Measurements from ENCODE around the gene SLC2A11. TPM values are rescaled to one million over a fixed set of nuclear protein-coding genes. Genes with fewer than 3 reads are reported as not detected.

The SLC2A11 gene
- total and polyA plus RNA-seq, 2 donors (not counting 1 experiment from before 2014, with no cell fraction given) = 3.9 to 14.9 TPM

- Histone ChIP-seq H3K27me3 (ENCODE audit: control insufficient read depth, insufficient read depth, low read length) (no peaks in the 10 kb centered on the region), H3K9ac (ENCODE audit: insufficient read depth, low read length) (no peak overlapping the region), H4K20me1 (ENCODE audit: control insufficient read depth, extremely low read depth, insufficient read depth, low read length) (no peaks in the 10 kb centered on the region), H3K79me2 (ENCODE audit: control insufficient read depth, insufficient read depth, low read length) (no peaks in the 10 kb centered on the region), H3K36me3 (ENCODE audit: control insufficient read depth, insufficient read depth, low read length) (no peaks in the 10 kb centered on the region), H3K4me2 (ENCODE audit: extremely low read depth, insufficient read depth, low read length) (no peak overlapping the region), H3K4me3 (replicated peaks in 1 of 4; ENCODE audit: control extremely low read depth in 1 of 4, insufficient read depth in 1 of 4, low read depth in 3 of 4, low read length in 4 of 4) (no peak overlapping the region), H3K4me1 (ENCODE audit: control insufficient read depth, extremely low read depth, insufficient read depth, low read length) (peaks cover 3% of the 10 kb centered on the region), H3K27ac (ENCODE audit: insufficient read depth, low read length) (no peak overlapping the region), H2AFZ (ENCODE audit: low read length) (no peak overlapping the region), H3K9me3 (ENCODE audit: control insufficient read depth, insufficient read depth, low read depth, low read length) (no peaks in the 10 kb centered on the region)
- no peak for TF ChIP-seq EZH2 (IDR thresholded peaks at IDR 0.05; ENCODE audit: low read length, missing control alignments)
- TF ChIP-seq, protein P1, sequence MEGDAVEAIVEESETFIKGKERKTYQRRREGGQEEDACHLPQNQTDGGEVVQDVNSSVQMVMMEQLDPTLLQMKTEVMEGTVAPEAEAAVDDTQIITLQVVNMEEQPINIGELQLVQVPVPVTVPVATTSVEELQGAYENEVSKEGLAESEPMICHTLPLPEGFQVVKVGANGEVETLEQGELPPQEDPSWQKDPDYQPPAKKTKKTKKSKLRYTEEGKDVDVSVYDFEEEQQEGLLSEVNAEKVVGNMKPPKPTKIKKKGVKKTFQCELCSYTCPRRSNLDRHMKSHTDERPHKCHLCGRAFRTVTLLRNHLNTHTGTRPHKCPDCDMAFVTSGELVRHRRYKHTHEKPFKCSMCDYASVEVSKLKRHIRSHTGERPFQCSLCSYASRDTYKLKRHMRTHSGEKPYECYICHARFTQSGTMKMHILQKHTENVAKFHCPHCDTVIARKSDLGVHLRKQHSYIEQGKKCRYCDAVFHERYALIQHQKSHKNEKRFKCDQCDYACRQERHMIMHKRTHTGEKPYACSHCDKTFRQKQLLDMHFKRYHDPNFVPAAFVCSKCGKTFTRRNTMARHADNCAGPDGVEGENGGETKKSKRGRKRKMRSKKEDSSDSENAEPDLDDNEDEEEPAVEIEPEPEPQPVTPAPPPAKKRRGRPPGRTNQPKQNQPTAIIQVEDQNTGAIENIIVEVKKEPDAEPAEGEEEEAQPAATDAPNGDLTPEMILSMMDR (conservative IDR thresholded peaks at IDR 0.05 in 1 of 2, IDR thresholded peaks at IDR 0.05 in 1 of 2; ENCODE audit: low read depth in 1 of 2, low read length in 2 of 2) = no peak
- no peak for DNase-seq (ENCODE audit: low read depth in 2 of 2)
Observed at GRCh38 chr22:23922921-23923320, 65.2 kb downstream of the SLC2A11 start.

DNA sequence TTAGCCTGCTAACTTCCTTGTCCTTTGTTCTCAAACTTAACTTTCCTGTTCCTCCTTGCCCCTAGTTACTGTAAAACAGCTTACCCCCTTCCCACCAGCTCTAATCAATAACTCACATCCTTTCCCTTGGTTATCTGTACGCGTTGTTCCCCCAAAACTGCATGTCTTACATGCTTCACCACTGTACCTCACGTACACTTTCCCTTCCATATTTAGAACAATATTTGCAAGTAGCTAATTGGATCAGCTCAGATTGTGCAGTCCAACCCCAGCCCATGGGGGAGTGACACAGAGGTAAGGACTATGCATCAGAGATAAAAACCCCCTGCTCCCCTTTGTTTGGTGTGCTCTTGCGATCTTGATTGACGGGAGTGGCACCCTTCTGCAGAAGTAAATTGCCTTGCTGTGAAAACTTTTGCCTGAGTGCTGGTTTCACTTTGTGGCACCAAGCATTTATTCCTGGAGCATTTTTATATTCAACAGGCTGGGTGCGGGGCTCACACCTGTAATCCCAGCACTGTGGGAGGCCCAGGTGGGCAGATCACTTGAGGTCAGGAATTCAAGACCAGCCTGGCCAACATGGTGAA is 67.4 kb downstream of the SLC2A11 start:
- no peaks in the 10 kb centered on the region for H3K36me3 ChIP-seq (ENCODE audit: control insufficient read depth, insufficient read depth, low read length)
- no peaks in the 10 kb centered on the region for H3K9me3 ChIP-seq (ENCODE audit: control insufficient read depth, insufficient read depth, low read depth, low read length)
- no peak overlapping the region for H3K4me2 ChIP-seq (ENCODE audit: extremely low read depth, insufficient read depth, low read length)

GRCh38 chr22:23926561-23926960 is 68.9 kb downstream of the SLC2A11 start:
- no peak overlapping the region for H2AFZ ChIP-seq (ENCODE audit: low read length)
- H4K20me1 ChIP-seq (ENCODE audit: control insufficient read depth, extremely low read depth, insufficient read depth, low read length) = no peaks in the 10 kb centered on the region
- no peaks in the 10 kb centered on the region for H3K27me3 ChIP-seq (ENCODE audit: control insufficient read depth, insufficient read depth, low read length)
- H3K9me3 ChIP-seq (ENCODE audit: control insufficient read depth, insufficient read depth, low read depth, low read length) = no peaks in the 10 kb centered on the region
- H3K9ac ChIP-seq (ENCODE audit: insufficient read depth, low read length) = no peak overlapping the region
- no peak overlapping the region for H3K4me2 ChIP-seq (ENCODE audit: extremely low read depth, insufficient read depth, low read length)
- H3K4me3 ChIP-seq (replicated peaks in 1 of 4; ENCODE audit: control extremely low read depth in 1 of 4, insufficient read depth in 1 of 4, low read depth in 3 of 4, low read length in 4 of 4) = no peak overlapping the region
- H3K79me2 ChIP-seq (ENCODE audit: control insufficient read depth, insufficient read depth, low read length) = no peaks in the 10 kb centered on the region
- H3K27ac ChIP-seq (ENCODE audit: insufficient read depth, low read length) = no peak overlapping the region
- TF ChIP-seq, protein P1 (conservative IDR thresholded peaks at IDR 0.05 in 1 of 2, IDR thresholded peaks at IDR 0.05 in 1 of 2; ENCODE audit: low read depth in 1 of 2, low read length in 2 of 2) = no peak
- TF ChIP-seq EZH2 (IDR thresholded peaks at IDR 0.05; ENCODE audit: low read length, missing control alignments) = no peak
- H3K36me3 ChIP-seq (ENCODE audit: control insufficient read depth, insufficient read depth, low read length) = no peaks in the 10 kb centered on the region
- H3K4me1 ChIP-seq (ENCODE audit: control insufficient read depth, extremely low read depth, insufficient read depth, low read length) = no peaks in the 10 kb centered on the region
- DNase-seq (ENCODE audit: low read depth in 2 of 2) = no peak

More for the DNA sequence above, 67.4 kb downstream of the SLC2A11 start:
- Histone ChIP-seq H3K4me3 (replicated peaks in 1 of 4; ENCODE audit: control extremely low read depth in 1 of 4, insufficient read depth in 1 of 4, low read depth in 3 of 4, low read length in 4 of 4) (no peak overlapping the region), H3K27me3 (ENCODE audit: control insufficient read depth, insufficient read depth, low read length) (no peaks in the 10 kb centered on the region), H3K4me1 (ENCODE audit: control insufficient read depth, extremely low read depth, insufficient read depth, low read length) (no peaks in the 10 kb centered on the region), H3K27ac (ENCODE audit: insufficient read depth, low read length) (no peak overlapping the region), H2AFZ (ENCODE audit: low read length) (no peak overlapping the region), H4K20me1 (ENCODE audit: control insufficient read depth, extremely low read depth, insufficient read depth, low read length) (no peaks in the 10 kb centered on the region), H3K79me2 (ENCODE audit: control insufficient read depth, insufficient read depth, low read length) (no peaks in the 10 kb centered on the region), H3K9ac (ENCODE audit: insufficient read depth, low read length) (no peak overlapping the region)
- DNase-seq (ENCODE audit: low read depth in 2 of 2) = no peak
- TF ChIP-seq, protein P1 (conservative IDR thresholded peaks at IDR 0.05 in 1 of 2, IDR thresholded peaks at IDR 0.05 in 1 of 2; ENCODE audit: low read depth in 1 of 2, low read length in 2 of 2) = no peak
- TF ChIP-seq EZH2 (IDR thresholded peaks at IDR 0.05; ENCODE audit: low read length, missing control alignments) = no peak

Other genes with a start within 250 kb of the SLC2A11 start
- gene DRICH1, start 225.6 kb upstream of the SLC2A11 start, total RNA-seq = 0.26 TPM in 1 of 2 replicates, not detected in the other
- not detected in 2 replicates for gene DRICH1, start 225.6 kb upstream of the SLC2A11 start, polyA plus RNA-seq
- not detected in 2 replicates for gene RGL4, start 166.9 kb upstream of the SLC2A11 start, total RNA-seq
- not detected in 2 replicates for gene RGL4, start 166.9 kb upstream of the SLC2A11 start, polyA plus RNA-seq
- gene ZNF70, start 106.8 kb upstream of the SLC2A11 start, total RNA-seq = 2.8 and 3.1 TPM in 2 replicates
- 1.0 and 1.2 TPM in 2 replicates for gene ZNF70, start 106.8 kb upstream of the SLC2A11 start, polyA plus RNA-seq
- gene VPREB3, start 103.5 kb upstream of the SLC2A11 start, total RNA-seq = not detected in 2 replicates
- not detected in 2 replicates for gene VPREB3, start 103.5 kb upstream of the SLC2A11 start, polyA plus RNA-seq
- gene C22orf15, start 94.9 kb upstream of the SLC2A11 start, total RNA-seq = 2.5 and 3.9 TPM in 2 replicates
- gene C22orf15, start 94.9 kb upstream of the SLC2A11 start, polyA plus RNA-seq = 0.71 and 1.4 TPM in 2 replicates
- gene CHCHD10, start 89.9 kb upstream of the SLC2A11 start, total RNA-seq = 3.6 and 5.4 TPM in 2 replicates
- gene CHCHD10, start 89.9 kb upstream of the SLC2A11 start, polyA plus RNA-seq = 7.5 and 11.4 TPM in 2 replicates
- gene MMP11, start 85.0 kb upstream of the SLC2A11 start, total RNA-seq = 8.8 and 11.3 TPM in 2 replicates
- gene MMP11, start 85.0 kb upstream of the SLC2A11 start, polyA plus RNA-seq = 4.5 and 8.3 TPM in 2 replicates
- 19.0 and 20.5 TPM in 2 replicates for gene SMARCB1, start 70.9 kb upstream of the SLC2A11 start, total RNA-seq
- gene SMARCB1, start 70.9 kb upstream of the SLC2A11 start, polyA plus RNA-seq = 86.4 and 126 TPM in 2 replicates
- gene DERL3, start 18.9 kb upstream of the SLC2A11 start, total RNA-seq = under 0.01 and 0.50 TPM in 2 replicates
- gene DERL3, start 18.9 kb upstream of the SLC2A11 start, polyA plus RNA-seq = 0.42 and 0.55 TPM in 2 replicates
- 168 and 283 TPM in 2 replicates for gene MIF, start 36.5 kb downstream of the SLC2A11 start, total RNA-seq
- gene MIF, start 36.5 kb downstream of the SLC2A11 start, polyA plus RNA-seq = 75.0 and 97.3 TPM in 2 replicates
- 0.26 and 9.9 TPM in 2 replicates for gene GSTT2B, start 103.3 kb downstream of the SLC2A11 start, total RNA-seq
- gene GSTT2B, start 103.3 kb downstream of the SLC2A11 start, polyA plus RNA-seq = 21.0 and 38.1 TPM in 2 replicates
- 2.1 and 4.1 TPM in 2 replicates for gene DDTL, start 109.0 kb downstream of the SLC2A11 start, total RNA-seq
- 0.36 and 0.51 TPM in 2 replicates for gene DDTL, start 109.0 kb downstream of the SLC2A11 start, polyA plus RNA-seq
- gene DDT, start 116.6 kb downstream of the SLC2A11 start, total RNA-seq = 72.4 and 111 TPM in 2 replicates
- 79.5 and 79.8 TPM in 2 replicates for gene DDT, start 116.6 kb downstream of the SLC2A11 start, polyA plus RNA-seq
- gene GSTT2, start 122.3 kb downstream of the SLC2A11 start, total RNA-seq = 0.33 TPM in 1 of 2 replicates, not detected in the other
- gene GSTT2, start 122.3 kb downstream of the SLC2A11 start, polyA plus RNA-seq = 1.9 and 2.4 TPM in 2 replicates
- not detected in 2 replicates for gene GSTT4, start 147.6 kb downstream of the SLC2A11 start, total RNA-seq
- gene GSTT4, start 147.6 kb downstream of the SLC2A11 start, polyA plus RNA-seq = not detected in 2 replicates
- gene CABIN1, start 153.4 kb downstream of the SLC2A11 start, total RNA-seq = 29.3 and 47.1 TPM in 2 replicates
- 4.7 and 5.7 TPM in 2 replicates for gene CABIN1, start 153.4 kb downstream of the SLC2A11 start, polyA plus RNA-seq